HG03060 (cell line): Measurements from ENCODE around the gene CCNL2.
"Not testable (repeated sequence)": the region's sequence is repeated elsewhere in the genome, so short reads cannot be mapped to it uniquely, and the experiment has no call there.

Source experiments
- ATAC-seq: cut with Tn5 transposase; IDR thresholded peaks from one replicate; pipeline ENCODE4 v1.9.1; 2021; ENCODE audit warnings: low read depth, moderate number of reproducible peaks; ENCODE audit not compliant: unreplicated experiment

Gene CCNL2

GRCh38 chr1:1402072-1402900, 3.2 kb upstream of the CCNL2 start:
- ATAC-seq: no peak

DNA sequence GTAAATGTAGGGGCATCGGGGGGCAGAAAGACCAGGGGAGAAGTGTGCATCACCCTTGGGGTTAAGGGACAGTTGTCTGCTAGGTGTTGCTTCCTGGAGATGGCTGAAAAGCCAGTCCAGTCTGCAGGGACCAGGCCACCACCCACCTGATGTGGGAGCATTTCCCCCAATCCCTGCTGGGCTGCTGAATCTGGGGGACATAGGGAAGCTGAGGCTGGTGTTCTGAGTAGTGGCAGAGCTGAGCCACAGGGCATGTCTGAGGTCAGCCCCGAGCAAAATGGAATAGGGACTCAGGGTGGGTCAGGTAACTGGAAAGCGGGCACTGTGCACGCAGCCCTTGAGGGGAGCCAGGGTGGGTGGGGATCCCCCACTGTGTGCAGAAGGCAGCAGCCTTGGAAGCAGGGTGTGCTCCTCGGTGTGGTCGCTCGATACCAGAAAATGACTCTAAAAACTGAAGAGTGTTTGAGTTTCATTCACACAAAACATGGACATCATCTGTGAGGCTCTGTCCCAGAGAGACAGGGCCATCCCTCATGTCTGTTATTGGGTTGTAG, 2.4 kb upstream of the CCNL2 start:
- no peak for ATAC-seq

DNA sequence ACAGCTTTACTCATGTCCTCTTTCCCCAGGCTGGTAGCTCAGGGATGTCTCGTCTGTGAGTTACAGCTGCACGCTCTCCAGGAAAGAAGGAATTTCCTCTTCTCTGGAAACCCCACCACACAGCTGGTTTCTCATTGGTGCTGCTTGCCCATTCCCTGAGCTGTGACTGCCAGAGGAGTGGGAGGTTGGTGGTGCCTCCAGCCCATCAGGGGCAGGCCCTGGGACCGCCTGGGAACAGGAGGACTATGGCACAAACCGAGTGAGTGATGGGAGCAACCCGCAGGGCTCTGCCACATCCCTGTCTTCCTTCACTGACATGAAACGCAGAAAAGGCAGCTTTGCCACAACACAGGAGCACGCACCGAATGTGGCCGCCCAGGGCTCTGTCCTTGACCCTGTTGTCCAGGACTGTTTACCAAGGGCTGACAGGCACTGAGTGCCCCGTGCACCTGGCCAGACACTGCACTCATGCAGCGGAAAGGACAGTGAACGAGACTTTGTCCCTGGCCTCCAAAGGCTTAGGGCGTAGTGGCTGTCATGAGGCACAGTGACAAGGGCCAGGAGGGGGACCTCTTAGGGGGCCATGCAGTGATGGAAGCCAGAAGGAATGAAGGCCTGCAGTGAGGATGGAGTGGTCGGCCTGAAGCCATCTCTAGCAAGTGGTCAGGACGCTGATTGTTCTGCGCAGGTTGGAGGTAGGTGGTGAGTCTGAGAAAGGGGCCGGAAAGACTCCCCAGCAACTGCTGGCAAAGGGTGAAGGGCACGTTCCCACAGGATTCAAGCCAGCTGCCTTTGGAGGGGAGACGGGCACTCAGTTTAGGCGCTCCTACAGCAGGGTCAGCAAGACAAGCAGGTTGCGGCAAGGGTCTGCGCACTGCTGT, 1.7 kb upstream of the CCNL2 start:
- no peak for ATAC-seq

DNA sequence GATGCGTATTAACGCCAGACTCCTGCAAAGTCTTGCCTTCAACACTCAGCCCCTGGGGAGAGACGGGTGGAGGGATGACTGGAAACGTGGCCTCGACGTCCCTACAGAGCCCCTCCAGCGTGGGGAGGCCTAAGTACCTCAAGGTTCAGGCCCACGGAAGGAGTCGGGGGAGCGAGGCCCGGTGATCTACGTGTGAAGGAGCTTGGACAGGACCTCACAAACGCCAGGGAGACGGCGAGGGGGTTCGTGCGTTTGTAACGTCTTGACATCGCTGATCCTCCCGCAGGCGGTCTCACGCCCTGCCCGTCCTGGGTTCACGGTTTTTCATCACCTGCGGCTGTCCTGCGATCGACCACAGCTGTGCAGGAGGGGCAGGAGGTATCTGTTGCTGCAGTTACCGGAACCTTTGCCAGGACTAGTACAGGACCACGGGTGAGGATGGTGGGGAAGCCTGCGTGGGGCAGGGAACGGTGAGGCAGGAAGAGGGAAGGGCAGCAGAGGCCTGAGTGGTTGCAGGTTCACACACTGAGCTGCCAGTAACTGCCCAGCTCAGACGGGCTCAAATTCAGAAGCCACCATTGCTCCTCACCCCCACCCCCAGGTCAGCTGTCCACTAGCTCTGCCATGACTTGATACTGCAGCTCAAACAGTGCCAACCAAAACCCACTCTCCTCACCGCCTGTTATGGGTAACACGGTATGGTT, 889 bp upstream of the CCNL2 start:
- no peak for ATAC-seq

GRCh38 chr1:1398677-1399186, 403 bp downstream of the CCNL2 start:
- peak; percentile 21 for ATAC-seq

- no peak for ATAC-seq
Observed at GRCh38 chr1:1397839-1398523, 1.2 kb downstream of the CCNL2 start.

GRCh38 chr1:1395166-1395565, 4.0 kb downstream of the CCNL2 start:
- no peak for ATAC-seq

- ATAC-seq: no peak
Observed at GRCh38 chr1:1394116-1394515, 5.0 kb downstream of the CCNL2 start.

GRCh38 chr1:1393428-1393827, 5.7 kb downstream of the CCNL2 start:
- no peak for ATAC-seq

GRCh38 chr1:1393014-1393413, 6.1 kb downstream of the CCNL2 start:
- no peak for ATAC-seq

DNA sequence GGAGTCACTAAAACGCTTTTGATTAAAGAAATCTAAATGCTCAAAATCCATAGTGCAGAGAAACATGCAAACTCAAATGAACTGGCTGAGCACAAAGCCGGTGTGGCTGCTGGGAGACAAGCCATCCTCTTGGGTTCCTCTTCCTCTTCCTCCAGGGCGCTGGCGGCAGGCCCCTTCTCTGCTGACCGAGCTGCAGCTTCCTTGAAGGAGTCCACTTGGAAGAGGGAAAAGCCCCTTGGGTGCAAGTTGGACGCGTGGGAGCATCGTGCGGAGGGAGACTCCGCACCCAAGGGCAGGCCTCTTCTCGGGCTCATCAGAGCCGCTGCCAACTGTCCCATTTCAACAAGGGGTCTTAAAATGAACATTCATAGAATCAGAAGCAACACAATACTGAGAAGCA, 7.9 kb downstream of the CCNL2 start:
- no peak for ATAC-seq

DNA sequence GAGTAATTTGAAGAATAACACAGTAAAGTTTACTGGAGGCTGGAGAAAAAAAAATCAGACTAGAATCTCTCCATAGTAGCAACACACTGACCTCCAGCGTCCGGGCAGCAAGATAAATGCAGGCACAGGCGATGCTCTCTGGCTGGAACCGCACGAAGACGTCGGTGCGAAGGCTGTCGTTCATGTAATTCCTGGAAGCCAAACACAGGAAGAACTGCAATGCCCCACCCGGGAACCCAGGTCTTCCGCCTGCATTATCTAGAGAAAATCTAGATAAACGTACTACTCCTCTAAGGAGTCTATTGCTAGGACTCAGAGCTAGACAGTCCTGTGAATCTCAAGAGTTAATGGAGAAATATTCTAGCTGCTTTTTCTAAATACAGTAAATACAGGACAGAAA, 8.5 kb downstream of the CCNL2 start:
- no peak for ATAC-seq

GRCh38 chr1:1388078-1388472, 11.1 kb downstream of the CCNL2 start:
- no peak for ATAC-seq

GRCh38 chr1:1387098-1388077, 11.7 kb downstream of the CCNL2 start:
- no peak for ATAC-seq

DNA sequence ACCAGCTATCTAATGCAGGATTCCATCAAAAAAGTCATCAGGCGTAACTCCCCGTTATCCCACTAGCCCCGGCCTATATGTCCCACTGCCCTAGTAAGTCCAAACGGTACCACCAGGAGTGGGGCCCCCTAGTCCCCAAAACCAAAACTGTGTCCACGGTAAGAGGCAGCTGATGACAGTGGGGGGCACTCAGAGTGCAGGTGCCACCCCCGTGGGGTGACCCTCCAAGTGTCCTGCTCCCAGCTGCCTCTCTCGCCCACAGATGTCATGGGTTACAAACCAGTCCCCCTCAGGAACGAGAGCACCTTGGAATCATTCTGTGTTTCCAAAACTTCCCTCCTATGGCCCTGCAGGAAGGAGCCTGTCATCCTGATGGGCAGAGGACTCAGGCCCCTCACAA, 13.2 kb downstream of the CCNL2 start:
- ATAC-seq: no peak

DNA sequence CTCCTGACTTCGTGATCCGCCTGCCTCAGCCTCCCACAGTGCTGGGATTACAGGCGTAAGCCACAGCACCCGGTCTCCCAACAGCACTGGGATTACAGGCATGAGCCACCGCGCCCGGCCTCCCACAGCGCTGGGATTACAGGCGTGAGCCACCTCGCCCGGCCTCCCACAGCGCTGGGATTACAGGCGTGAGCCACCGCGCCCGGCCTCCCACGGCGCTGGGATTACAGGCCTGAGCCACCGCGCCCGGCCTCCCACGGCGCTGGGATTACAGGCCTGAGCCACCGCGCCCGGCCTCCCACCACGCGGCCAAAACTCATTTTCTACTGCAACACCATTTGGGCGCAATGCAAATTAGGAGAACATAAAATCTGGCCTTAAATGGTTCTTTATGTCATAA, 13.8 kb downstream of the CCNL2 start:
- ATAC-seq: not testable (repeated sequence)

DNA sequence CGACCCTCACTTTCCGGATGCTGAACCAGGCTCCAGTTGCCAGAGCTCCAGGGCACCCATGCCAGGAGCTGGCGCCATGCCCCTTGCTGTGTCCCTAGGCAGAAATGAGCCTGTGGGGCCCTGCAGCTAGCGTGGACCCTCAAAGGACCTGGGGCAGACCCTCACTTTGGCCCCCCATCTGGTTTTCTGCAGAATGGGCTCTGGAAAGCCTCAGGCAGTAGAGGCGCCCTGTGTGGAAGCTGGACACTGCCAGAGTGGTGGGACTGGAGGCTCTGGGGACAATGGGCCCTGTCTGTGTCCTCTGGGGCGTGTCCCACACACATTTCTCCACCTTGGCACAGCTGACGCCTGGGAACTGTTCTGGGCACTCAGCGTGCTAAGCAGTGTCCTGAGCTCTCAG, 17.8 kb downstream of the CCNL2 start:
- no peak for ATAC-seq

DNA sequence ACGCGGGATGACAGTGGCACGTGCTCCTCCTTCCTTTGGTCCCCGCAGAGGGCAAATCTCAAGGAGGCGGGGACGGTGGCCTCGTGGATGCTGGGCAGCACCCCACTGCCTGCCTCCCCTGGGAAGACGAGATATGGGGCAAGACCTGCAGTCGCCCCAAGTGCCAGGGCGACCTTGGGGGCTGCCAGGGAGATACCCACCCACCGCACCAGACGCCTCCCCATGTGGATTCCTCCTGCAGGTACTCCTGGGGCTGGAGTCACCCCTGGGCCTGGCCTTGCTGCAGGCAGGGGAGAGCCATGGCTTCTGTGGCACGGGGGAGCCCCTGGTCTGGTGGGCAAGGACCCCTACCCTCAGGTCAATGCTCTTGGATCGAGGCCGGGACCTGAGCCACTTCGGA, 18.3 kb downstream of the CCNL2 start:
- ATAC-seq: no peak
